GM18867 (cell line): ENCODE measurements around the gene IFT122.
"Not testable (repeated sequence)": the region's sequence is repeated elsewhere in the genome, so short reads cannot be mapped to it uniquely, and the experiment has no call there.

Experiments
- ATAC-seq: cut with Tn5 transposase; IDR thresholded peaks from one replicate; pipeline ENCODE4 v1.9.1; 2021; ENCODE audit warnings: mild to moderate bottlenecking, moderate library complexity; ENCODE audit not compliant: unreplicated experiment

Gene IFT122

GRCh38 chr3:129439817-129440617 lies at the start of gene IFT122, which contains the start of gene MBD4:
TSS of gene IFT122 (plus strand) at chr3:129440224. CDS start at chr3:129440331, 107 bp downstream.
TSS of gene MBD4 (minus strand) at chr3:129439948. CDS start at chr3:129439833, 115 bp downstream.
- ATAC-seq, result peak; percentile 84

GRCh38 chr3:129391583-129391982 lies 48.4 kb upstream of the IFT122 start:
- ATAC-seq, result not testable (repeated sequence)

DNA sequence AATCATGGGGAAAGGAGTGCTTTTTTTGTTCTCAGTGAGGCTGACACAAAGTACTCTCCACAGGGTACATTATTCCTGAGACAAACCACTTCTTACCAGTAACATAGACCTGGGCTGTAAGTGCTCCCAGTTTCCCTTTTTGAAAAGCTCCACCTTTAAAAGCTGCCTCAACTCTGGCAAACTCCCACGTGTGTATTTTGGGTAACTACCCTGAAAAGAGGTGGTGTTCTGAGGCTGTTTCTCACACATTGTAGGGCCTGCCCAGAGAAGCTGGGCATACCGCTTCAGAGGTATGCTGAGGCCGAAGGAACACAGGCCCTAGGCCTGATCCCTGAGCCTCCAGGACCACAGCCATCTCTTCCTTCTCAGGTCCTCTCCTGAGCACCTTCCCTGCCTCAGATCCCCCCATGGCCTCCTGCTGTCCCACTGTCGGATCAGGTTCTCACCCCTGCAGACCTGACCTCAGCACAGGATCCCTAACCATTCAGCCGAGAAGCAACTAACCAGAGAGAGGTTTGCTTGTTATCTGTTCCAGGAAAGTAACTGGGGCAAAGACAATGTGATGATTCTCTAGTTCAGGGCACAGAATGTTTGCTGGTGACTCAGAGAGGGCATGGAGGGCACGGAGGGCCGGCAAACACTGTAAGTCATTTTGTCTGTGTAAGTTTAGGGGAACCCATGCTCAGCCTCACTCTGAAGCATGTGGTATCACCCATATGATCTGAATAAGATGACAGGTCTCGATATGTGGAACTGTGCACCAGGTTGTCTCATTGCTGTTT lies 47.7 kb upstream of the IFT122 start:
- not testable (repeated sequence) for ATAC-seq

DNA sequence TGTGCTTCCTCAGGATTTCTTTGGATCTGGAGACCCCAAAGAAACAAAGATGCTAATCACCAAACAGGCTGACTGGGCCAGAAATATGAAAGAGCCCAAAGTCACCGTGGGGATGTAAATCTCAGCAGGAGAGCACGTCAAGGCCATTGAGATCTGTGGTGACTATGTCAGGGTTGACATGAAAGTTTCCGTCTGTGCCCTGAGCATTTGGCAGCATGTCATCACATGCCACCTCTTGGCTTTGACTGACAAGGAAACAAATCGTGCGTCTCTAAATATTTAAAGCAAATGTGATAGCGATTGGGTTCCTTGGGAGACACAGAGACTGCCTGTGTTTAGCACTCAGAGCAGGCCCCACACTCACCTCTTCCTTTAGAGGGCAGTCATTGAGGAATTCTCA lies 46.8 kb upstream of the IFT122 start:
- no peak for ATAC-seq

DNA sequence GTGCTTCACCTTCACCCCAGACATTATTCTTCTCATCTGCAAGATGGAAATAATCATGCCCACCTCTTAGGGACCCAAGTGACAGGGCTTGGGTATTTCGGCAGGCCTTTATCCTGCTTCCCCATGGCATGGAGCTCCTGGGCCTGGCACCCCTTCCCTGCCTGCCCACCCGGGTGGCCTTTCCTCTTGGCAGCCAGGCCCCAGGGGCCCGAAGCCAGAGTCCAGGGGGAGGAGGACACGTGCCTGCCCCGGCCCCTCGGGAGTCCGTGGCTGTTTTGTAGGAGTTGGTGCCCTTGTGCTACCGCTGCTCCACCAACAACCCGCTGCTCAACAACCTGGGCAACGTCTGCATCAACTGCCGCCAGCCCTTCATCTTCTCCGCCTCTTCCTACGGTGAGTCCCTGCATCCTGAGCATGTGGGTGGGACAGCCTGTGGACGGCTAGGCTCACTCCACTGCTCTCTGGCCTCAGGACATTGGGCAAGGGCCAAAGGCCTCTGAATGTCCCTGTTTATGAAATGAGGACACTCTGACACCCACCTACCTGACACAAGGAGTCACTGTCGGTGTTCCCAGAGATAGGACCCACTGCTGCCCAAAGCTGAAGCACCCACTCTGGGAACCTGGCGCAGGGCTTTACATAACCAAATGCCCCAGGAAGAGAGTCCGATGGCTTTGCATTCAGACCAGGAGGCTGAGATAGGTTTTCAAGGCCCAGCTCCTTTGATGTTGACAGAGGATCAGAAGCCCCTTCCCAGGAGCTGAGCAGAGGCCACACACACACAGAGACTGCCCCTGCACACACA lies 46.1 kb upstream of the IFT122 start:
- not testable (repeated sequence) for ATAC-seq

DNA sequence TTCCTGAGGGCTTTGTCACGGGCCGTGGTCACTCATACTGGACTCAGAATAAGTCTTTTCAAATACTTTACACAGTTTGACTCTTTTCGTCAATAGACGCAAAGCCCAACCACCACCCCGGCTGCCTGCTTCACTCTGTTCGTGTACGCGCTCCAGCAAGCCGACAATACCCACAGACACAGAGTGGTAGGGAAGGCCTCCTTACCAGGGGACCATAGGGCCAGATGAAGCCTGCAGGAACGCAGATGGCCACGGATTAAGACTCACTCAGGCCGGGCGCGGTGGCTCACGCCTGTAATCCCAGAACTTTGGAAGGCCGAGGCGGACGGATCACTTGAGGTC lies 41.2 kb upstream of the IFT122 start:
- no peak for ATAC-seq

- peak; percentile 83 for ATAC-seq
Measured at GRCh38 chr3:129399145-129399894, 40.7 kb upstream of the IFT122 start.

DNA sequence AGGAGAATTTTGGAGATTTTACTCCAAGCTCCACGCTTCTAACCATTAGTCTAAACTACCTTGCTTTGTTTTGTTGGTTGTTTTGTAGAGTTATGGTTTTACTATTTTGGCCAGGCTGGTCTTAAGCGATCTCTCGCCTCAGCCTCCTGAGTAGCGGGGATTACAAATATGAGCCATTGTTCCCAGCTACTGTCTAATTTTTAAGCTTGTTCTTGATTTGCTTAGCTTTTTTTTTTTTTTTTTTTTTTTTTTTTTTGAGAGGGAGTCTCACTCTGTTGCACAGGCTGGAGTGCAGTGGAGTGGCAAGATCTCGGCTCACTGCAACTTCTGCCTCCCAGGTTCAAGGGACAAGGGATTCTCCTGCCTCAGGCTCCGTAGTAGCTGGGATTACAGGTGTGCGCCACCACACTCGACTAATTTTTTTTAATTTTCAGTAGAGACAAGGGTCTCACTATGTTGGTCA lies 40.1 kb upstream of the IFT122 start:
- no peak for ATAC-seq

- ATAC-seq, result no peak
Measured at GRCh38 chr3:129402210-129402609, 37.8 kb upstream of the IFT122 start.

GRCh38 chr3:129402616-129403015 lies 37.4 kb upstream of the IFT122 start:
- no peak for ATAC-seq

GRCh38 chr3:129403450-129403849 lies 36.6 kb upstream of the IFT122 start:
- ATAC-seq, result no peak

- ATAC-seq, result no peak
Measured at GRCh38 chr3:129404130-129404529, 35.9 kb upstream of the IFT122 start.

GRCh38 chr3:129404610-129405009 lies 35.4 kb upstream of the IFT122 start:
- ATAC-seq, result no peak

DNA sequence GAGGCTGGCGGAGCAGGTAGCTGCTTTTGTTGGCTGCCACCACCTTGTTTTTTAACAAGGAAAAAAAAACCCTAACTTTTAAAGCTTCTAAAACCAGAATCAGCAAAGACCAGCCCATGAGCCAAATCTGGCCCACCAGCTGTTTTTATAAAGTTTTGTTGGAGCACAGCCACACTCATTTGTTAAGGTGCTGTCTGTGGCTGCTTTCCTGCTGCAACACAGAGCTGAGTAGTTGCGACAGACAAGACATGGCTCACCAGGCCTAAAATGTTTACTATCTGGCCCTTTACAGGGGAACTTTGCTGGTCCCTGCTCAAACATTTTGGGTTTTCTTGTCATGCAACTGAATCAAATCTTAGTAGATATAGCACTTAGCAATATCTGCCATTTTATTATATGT lies 30.5 kb upstream of the IFT122 start:
- ATAC-seq, result no peak

DNA sequence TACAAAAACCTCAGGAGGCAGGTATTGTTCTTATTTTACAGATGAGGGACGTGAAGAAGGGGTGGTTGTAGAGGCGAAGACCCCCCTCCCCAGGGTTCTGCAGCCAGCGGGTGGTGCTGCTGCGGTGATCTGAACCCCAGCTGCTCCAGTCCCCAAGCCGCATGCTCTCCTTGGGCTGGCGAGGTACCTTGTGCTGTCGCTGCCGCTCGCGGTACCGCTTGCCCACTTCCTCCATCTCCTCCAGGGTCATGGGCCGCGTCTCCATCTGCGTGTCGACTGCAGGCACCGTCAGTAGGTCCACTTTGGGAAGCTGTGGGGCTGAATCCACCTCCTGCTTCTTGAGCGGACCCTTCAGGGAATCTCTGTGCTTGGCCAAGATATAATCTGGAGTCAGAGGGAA lies 29.1 kb upstream of the IFT122 start:
- ATAC-seq, result no peak

DNA sequence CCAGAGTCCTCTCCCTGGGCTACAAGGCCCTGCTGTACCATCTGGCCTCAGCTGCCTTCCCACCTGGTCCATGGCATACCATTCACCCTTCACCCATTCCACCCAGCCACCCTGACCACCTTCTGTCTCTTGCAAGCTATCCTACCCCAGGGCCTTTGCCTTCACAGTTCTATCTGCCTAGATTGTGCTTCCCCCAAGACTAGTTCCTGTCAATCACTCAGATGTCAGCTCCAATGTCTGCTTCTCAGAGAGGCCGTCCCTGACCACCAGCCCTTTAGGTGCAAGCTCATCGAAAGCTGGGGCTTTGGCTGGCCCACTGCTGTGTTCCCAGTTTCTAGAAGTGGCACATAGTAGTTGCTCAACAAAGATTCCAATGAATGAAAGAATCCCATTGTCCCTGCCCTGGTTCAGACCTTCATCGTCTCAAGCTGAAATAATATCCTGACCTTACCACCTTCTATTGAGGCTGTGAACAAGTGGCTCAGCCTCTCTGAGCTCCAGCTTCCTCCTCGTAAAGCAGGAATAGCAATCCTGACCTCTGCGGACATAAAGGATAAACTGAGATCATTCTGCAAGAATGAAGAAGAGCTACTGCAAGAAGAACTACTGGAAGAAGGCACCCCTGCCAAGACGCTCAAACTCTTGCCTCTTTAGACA lies 27.4 kb upstream of the IFT122 start:
- no peak for ATAC-seq

GRCh38 chr3:129413238-129413637 lies 26.8 kb upstream of the IFT122 start:
- ATAC-seq, result not testable (repeated sequence)

GRCh38 chr3:129413687-129414506 lies 26.1 kb upstream of the IFT122 start:
- ATAC-seq, result peak; percentile 67

DNA sequence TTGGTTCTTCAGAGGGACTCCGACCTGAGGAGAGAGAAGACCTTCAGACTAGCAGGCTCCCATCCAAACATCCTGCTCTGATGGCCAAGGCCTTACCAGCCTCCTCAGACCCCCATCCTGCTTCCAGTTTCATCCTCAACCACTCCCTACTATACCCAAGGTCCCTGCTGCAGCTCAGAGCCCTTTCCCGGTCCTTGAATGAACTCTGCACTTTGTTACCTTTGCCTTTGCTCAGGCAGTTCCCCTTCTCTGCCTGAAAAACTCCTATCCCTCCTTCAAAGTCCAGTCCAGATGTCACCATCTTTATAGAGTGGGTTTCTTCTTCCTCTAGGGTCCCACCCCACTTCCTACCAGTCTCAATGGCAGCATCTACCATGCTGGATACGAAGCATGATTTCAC lies 24.6 kb upstream of the IFT122 start:
- no peak for ATAC-seq
